NCI-H1436 treated with DMSO at 0.1 percent for 48 hours (cell line): Measurements from ENCODE around the gene IGFN1.
"Not testable (repeated sequence)": the region's sequence is repeated elsewhere in the genome, so short reads cannot be mapped to it uniquely, and the experiment has no call there.

Source experiments
- DNase-seq: peaks from one replicate; lab custom pipeline; 2025; lab: John Stamatoyannopoulos, UW

IGFN1 gene

DNA sequence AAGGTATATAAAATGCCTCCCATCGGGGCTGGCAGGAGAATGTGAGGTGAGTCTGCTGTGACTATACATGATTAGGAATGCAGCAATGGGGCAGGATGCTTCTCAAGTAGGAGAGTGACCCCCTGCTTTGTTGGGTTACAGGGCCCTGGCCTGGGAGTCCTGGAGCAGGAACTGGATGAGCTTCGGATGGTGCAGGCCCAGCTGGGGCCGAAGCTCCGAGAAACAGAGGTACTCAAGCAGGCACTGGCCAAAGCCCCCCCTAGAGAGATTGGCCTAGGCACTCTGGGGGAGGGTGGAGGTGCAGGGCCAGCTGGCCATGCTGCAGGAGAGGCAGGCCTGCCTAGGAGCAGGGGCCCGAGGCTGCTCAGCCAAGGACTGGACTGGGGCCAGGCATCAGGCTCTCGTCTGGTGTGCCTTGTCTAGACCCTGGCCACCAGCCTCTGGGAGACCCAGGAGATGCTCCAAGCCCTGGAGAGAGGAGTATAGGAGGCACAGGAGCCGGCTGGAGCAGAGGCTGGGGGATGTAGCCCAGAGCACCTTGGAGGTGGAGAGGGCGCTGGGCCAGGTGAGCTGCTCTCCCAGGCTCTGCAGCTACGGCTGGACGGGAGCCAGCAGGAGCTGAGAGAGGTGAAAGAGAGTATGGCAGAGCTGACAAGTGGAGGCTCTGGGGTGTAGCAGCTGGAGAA lies 59.8 kb downstream of the IGFN1 start:
- DNase-seq = no peak

DNA sequence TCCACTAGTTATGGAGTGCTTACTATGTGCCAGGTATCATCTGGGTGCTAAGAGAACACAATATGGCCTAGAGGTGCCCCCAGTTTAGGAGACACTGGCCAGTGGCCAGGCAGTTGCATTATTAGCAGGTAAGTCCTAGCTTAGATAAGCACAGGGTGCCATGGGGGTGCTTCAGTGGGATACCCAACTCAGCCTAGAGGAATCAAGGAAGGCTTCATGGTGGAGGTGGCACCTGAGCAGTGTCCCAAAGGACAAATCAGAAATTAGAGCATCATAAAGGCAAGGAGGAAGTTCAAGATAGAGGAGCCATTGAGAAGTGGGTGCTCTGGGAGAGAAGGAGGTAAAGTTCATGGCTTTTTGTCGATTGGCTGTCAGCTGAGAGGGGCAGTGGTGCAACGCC lies 60.8 kb downstream of the IGFN1 start:
- no peak for DNase-seq

DNA sequence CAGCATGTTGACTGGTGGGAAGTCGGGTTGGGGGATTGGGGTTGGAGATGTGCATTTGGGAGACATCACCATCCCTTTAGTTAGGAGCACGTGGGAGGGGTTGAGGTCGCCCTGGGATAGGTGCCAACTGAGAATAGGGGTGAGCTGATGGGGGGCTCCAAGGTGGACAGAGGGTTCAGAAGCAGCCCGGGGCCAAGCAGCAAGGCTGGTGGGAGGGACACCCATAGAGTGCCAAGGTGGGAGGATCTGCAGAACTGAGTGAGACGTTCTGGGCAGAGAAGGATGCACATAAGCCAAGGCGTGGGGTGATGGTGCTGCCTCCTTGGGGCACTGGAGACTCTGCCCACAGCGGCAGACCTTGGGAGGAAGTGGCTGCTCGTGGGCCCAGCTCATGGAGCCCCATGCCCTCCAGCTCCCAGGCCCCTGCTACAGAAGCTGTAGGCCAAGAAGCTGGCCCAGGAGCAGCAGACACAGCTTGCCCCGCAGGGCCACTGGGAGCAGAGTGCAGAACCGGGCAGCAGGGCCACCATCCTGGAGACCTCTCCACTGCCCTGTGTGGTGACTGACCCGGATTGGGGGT lies 61.3 kb downstream of the IGFN1 start:
- no peak for DNase-seq

DNA sequence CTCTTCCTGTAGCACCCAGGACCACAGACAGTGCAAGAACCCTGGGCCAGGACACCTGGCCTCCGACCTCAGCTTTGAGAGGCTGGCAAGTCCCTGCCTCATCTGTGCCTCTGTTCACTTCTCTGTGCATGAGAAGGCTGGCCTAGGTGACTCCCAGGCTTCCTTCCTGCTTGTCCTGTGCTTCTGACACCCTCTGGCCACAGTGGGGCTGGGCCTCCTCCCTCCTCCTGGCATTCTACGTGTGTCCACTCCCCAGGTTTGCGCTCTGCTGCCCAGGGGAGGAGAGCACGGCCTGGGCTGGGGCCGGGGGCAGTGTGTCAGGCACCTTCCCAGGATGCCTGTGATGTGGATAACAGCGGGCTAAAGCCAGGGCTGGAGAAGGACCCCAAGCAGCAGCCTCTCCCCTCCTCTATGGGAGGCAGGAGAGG lies 62.3 kb downstream of the IGFN1 start:
- DNase-seq = no peak

DNA sequence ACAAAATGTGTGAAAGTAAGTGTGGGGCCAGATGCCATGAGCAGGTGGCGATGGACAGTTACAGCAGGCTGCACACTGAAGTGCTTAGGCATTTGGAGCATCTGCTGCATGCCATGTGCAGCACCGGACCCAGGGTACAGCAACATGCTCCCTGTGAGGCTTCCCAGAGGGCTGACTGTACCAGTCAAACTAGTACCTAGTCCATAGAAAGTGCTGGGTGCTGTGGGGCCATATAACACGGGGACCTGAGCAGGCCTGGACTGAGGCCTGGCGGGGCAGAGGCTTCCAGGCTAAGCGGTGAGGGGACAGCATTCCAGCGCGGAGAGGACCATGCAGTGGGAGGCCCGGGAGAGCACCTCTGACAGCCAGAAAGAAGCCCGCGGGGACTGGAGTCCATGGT lies 62.8 kb downstream of the IGFN1 start:
- DNase-seq = no peak

DNA sequence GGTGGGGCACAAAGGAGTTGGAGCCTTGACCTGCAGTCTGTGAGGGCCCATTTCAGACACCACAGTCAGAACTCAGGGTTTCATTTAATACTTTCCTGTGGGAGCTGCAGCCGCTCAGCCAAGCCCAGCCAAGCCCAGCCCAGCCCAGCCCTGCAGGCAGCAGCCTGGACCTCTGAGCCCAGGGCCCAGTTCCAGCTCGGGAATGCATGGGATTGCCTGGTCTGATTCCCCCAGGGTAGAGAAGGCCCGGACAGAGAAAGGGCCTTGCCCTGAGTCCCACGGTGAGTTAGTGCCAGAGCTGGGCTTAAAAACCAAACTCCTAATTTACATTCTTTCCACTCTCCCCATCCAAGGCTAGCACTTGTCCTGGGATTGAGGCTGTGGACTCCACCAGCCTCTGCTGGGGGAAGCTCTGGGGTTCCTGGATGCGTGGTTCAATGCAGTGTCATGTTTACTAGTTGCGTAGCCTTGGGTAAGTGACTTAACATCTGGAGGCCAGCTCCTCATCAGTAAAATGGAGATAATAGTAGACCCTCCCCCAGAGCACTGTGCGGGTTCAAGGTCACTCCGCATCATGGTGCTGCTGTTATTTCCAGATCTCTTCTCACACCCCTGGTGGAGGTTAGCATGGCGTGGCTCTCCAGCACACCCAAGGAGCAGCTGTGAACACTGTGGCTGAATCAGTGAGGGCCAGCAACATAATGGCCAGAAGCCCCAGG lies 63.4 kb downstream of the IGFN1 start:
- no peak for DNase-seq

DNA sequence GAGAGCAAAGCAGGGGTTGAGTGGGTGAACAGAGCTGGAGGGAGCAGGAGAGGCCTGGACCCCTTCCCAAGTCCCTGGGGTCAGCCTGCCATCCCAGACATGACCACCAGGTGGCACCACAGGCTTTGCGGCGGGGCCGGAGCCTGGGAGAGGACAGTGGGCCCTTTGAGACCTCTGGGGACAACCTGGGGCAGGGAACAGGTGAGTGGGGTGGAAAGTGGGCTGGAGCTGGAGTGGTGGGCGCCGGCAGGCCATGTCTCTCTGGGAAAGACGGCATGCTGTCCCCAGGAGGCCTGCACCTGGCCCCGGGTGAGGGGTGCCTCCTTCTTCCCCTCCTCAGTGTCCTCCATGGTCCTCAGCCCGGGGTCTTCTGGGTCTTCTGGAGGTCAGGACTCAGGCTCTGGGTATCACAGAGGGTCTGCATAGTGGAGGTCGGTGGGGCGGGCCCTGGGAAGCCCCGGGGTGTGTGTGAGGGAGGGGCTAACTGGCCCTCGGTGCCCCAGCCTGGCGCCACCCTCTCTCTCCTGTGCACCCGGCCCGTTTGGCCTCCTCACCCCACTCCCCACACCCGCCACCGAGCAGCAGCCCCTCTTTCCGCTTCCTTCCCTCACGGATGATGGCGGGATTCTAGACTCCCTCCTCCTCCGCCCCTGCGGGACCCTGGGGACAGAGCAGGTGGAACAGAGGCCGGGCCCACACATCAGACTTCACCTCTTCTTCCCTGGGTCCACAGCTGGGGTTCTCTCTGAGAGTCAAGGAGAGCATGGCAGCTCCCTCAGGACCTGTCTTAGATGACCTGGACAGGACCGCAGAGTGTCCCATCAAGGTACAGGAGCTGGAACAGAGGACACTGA lies 64.2 kb downstream of the IGFN1 start:
- DNase-seq = no peak

DNA sequence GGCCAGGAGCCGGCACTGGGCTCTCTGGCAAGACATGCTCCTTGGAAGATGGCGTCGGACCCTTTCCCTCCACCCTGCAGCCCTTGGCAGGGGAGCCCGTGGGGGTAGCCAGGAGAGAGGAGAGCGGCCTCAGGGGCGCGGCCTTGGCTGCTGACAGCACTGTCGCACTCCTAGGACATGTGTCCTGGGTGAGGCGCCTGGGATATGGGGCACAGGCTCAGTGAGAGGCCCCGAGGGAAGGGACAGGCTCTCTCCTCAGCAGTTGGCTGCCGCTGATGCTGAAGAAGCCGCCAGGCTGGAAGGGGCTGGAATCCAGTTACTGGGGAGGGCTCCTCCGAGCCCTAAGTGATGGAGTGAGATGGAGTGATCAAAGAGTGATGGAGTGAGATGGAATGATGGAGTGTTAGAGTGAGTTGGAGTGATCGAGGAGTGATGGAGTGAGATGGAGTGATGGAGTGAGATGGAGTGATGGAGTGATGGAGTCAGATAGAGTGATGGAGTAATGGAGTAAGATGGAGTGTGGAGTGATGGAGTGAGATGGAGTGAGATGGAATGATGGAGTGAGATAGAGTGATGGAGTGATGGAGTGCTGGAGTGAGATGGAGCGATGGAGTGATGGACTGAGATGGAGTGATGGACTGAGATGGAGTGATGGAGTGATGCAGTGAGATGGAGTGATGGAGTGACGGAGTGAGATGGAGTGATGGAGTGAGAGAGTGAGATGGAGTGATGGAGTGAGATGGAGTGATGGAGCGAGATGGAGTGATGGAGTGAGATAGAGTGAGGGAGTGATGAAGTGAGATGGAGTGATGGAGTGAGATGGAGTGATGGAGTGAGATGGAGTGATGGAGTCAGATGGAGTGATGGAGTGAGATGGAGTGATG lies 65.1 kb downstream of the IGFN1 start:
- DNase-seq = no peak

DNA sequence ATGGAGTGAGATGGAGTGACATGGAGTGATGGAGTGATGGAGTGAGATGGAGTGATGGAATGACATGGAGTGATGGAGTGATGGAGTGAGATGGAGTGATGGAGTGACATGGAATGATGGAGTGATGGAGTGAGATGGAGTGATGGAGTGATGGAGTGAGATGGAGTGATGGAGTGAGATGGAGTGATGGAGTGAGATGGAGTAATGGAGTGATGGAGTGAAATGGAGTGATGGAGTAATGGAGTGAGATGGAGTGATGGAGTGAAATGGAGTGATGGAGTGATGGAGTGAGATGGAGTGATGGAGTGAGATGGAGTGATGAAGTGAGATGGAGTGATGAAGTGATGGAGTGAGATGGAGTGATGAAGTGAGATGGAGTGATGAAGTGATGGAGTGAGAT lies 67.5 kb downstream of the IGFN1 start:
- DNase-seq = not testable (repeated sequence)

DNA sequence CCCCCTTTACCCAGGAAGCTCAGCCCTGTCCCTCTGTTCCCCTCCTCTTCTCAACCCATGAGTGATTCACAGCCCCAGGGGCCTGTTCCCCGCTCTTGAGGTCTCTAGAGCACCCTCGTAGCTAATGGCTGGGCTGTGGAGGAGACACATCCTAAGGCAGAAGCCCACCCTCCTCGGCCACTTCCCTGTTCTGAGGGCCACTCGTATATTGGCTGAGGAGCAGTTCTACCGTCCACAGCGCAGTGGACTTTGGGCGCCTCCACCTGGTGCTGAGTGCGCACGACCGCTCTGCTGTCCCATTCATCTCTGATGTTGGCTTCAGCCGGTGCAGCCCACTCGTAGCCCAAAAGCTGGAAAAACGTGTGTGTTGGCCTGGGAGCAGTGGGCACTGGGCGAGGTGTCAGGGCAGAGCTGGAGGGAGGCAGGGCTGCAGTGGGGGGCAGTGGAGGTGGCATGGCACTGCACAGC lies 68.2 kb downstream of the IGFN1 start:
- DNase-seq = no peak

DNA sequence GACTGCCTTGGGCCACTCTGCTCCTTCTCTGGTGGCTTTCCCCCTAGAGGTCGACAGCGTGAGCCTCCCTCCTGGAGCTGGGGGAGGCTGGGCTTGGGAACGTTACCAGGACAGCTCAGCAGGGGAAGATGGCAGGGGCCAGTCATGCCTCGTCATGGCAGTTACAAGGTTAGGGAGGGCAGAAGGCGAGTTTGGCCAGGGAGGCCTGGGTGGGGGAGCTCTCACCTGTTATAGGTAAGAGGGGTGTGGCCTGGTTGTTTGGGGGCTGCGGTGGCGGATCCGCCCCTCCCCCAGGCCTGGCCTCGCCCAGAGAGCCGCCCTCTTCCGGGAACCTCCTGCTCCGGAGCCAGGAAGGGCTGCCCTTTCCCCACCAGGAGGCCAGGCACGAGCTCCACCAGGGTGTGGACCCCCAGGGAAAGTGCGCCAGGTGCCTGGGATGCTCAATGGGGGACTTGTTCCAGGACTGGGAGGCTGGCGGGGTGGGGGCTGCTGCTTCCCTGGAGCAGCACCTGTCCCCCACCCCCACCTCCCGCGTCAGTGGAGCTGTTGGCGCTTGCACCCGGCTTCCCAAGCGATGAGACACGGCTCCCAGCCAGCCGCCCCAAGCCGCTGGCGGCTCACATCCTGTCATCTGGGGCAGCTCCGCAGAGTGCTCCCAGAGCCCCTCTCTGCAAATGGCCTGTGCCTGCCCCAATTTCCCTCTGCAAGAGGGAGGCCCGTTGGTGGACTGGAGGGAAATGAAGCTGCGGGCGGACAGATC lies 69.0 kb downstream of the IGFN1 start:
- DNase-seq = no peak

DNA sequence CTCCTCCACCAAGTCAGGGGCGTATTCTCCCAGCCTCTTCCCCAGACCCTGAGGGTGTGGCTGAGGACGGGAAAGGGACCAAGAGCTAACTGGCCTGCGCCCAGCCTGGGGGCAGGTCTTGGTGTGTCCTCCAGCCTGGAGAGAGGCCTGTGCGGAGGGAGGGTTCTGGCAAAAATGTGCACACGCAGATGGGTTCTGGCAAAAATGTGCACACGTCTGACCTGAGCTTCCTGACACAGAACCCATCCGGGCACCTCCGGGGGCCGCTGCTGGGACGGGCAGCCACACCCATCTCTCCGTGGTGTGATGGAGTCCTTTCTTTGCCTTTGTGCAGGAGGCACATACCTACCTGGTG lies 69.6 kb downstream of the IGFN1 start:
- DNase-seq = no peak

DNA sequence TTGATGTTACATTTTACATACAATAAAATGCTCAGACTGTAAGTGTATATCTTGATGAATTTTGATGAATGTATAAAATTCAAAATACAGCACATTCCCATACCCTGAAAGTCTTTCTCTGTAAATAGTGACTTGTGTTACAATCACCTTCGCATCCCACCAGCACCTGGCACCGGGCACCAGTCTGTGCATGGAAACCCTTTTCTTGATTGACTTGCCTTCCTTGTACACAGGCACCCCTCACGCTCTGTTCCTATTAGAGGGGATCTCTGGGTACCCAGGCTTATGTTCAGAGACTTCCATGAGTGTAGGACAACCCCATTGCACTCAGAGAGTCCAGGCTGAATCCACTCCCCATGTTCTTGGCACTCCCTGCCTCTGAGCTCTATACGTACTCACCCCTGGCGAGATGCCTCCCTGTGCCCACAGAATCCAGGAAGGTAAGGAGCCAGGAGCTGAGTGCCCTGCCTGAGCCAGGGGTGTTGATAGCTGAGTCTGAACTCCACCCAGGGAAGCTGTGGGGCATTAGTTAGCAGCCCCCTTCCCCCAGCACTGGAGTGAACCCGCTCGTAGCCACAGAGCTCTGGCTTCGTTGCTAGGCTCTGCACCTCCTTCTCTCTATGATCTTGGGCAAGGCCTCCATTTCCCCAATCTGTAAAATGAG lies 70.2 kb downstream of the IGFN1 start:
- no peak for DNase-seq

DNA sequence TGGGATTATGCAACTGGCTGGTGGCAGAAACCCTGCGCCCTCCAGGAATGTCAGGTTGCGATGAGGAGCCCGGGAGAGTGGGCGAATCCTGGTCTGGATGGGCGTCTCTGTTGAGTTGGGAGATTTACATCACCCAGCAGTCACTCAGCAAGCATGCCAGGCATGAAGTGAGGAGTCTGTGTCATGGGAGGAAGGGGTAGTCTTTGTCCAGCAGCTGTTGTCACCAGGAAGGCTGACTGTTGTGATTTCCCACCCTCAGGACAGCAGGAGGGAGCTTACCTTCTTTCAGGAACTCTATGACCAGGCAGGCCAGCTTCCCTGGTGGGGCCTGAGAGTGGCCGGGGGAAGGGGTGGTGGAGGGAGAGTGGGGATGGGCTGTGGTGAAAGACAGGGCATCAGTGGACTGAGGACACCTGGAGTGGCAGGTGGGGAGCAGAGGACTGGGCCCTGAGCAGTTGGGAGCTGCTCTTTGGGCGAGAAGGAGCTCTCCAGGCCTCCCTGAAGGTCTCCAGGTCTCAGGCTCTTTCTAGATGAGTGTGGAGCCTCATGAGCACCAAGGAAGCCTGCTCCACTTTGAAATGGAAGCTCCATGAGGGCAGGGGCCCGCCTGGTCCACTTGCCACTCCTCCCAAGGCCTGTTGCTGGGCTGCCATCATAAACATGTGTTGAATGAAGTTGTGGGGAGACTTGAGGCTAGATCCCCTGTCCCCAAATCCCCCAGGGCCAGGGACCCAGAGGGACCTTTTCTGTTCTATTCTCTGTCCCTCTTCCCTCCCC lies 71.3 kb downstream of the IGFN1 start:
- DNase-seq = no peak

DNA sequence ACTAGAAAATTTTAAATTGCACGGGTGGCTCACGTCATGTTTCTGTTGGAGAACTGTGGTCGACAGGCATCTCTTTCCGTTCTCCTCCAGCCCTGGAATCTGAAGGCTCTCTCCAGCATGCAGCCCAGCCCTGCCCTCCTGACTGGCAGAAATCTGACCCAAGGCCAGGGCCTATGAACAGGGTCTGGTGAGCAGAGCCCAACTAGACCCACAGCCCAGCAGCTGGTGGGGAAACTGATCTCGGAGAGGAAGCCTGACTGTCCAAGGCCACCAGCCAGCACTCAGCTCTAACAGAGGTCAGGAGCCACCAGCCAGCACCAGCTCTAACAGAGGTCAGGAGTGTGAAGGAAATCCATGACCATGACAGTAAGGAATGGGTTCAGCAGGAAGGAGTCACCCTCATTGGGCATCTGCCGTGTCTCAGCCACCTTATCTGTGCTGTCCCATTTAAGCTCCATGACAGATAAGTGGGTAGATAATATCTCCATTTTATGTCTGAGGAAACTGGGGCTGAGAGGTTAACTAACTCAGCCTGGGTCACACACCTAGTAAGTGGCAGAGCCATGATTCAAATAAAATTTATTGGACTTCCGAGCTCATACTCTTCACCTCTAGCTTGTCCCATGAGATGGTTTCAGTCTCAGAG lies 72.5 kb downstream of the IGFN1 start:
- DNase-seq = no peak

DNA sequence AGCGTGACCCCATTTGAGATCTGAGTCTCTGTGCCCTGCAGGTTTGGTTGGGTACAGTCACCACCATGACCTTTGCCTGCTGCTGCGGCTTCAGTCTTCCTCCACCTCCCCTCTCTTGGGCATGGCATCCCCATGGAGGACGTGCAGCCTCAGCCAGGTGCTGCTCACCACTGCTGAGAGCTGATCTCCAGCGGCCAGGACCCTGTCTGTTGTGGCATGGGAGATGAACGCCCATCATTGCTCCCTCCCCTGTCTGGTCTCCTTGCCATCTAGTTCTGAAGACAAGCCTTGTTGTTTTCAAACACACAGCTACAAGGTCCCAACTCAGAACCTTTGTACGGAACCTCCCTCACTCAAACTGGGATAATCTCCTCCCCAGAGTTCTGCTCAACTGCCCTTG lies 73.4 kb downstream of the IGFN1 start:
- no peak for DNase-seq

DNA sequence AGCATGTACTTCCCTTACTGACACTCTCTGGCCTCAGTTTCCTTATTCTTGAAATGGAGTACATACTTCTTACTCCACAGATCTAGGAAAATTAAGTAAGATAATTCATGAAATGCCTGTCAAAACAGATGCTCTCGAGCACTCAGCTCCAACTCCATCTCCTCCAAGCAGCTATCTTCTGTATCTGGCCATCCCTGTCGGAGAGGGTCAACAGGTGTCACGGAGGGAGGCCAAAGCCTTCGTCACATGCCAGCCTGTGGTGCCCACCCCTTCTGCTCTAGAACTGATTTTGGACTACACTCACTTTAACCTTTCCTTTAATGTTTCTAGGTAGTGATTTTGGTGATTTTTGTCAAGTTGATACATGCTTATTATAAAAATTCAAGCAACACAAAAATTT lies 73.9 kb downstream of the IGFN1 start:
- no peak for DNase-seq

DNA sequence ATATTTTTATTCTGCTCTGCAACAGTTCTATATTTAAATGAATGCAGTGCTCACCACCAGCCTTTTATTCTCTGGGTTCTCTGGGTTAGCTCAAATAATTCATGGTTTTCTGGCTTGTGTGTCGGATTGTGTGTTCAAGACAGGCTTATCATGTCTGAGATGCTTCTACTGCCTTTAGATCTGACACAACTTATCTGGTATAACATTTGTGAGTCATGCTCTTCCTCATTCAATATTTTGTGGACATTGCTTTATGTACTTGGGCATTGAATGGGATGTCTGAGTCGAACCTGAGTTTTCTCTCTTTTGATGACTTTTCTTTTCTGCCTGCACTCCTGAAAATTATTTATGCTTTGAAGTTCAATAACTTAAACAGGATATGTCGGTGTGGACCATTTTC lies 75.1 kb downstream of the IGFN1 start:
- DNase-seq = no peak

DNA sequence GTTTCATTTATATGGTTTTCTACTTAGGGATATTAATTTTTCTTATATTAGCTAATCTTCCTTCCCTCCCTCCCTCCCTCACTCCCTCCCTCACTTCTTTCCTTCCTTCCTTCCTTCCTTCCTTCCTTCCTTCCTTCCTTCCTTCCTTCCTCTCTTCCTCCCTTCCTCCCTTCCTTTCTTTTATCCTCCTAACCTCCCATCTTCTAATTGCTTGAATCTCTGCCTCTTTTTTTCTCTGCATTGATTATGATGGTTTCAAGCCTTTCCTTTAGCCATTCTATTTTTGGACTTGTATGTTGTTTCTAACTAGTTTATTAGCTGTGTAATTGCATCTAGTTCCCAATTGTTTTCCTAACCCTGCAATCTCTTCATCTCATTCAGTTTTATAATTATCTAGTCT lies 75.7 kb downstream of the IGFN1 start:
- DNase-seq = no peak
